Activated CD8-positive, alpha-beta memory T cell treated with anti-CD3 and anti-CD28 coated beads for 1 hour (primary cell): ENCODE results near the gene ZNF654.

Experiments
- DNase-seq, 2 donors: peaks; one replicate each; pipeline ENCODE4 v3.0.0-alpha.2; 2020; ENCODE audit warnings: low read depth in 1 of 2; ENCODE audit errors: extremely low read depth in 1 of 2

Gene ZNF654

DNA sequence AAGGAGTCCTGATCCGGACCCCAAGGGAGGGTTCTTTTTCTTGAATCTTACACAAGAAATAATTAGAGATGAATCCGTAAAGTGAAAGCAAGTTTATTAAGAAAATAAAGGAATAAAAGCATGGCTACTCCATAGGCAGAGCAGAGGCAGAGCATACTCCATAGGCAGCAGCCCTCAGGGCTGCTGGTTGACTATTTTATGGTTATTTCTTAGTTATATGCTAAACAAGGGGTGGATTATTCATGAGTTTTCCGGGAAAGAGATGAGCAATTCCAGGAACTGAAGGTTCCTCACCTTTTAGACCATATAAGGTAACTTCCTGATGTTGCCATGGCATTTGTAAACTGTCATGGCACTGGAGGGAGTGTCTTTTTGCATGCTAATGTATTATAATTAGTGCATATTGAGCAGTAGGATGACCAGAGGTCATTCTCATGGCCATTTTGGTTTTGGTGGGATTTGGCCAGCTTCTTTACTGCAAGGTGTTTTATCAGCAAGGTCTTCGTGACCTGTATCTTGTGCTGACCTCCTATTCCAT, 132.9 kb downstream of the ZNF654 start:
- no peak for DNase-seq

DNA sequence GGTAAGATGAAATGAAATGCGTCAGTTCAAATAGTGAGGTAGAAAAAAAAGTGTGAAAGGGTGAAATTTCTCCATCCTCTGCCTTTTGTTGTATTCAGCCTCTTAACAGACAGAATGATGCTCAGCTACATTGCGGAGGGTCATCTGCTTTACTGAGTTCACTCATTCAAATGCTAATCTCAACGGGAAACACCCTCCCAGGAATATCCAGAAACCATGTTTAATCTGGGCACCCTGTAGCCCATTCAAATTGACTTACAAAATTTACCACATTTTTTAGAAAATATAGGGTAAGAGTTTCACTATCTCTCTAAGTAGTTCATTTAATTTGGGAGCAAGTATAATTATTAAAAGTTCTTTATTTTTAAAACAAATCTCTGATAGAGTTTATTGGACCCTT, 133.6 kb downstream of the ZNF654 start:
- DNase-seq, result no peak
